AG09319 (cell line): ENCODE results near the gene CDH13.

Source experiments
- DNase-seq: peaks from one replicate; pipeline ENCODE4 v3.0.0-alpha.2; 2010; ENCODE audit warnings: low read depth; ENCODE audit errors: extremely low read depth
- CTCF ChIP-seq: IDR thresholded peaks from 2 replicates; pipeline ENCODE4 v1.5.1; 2011; ENCODE audit warnings: low read depth, mild to moderate bottlenecking, inconsistent platforms, low read length, moderate library complexity

The CDH13 gene

GRCh38 chr16:83746611-83747010 is 1119.8 kb downstream of the CDH13 start:
- TF ChIP-seq CTCF = no peak
- DNase-seq = no peak

GRCh38 chr16:83747936-83748335 is 1121.2 kb downstream of the CDH13 start:
- no peak for TF ChIP-seq CTCF
- no peak for DNase-seq

- no peak for TF ChIP-seq CTCF
Measured at GRCh38 chr16:83755391-83755790, 1128.6 kb downstream of the CDH13 start.

DNA sequence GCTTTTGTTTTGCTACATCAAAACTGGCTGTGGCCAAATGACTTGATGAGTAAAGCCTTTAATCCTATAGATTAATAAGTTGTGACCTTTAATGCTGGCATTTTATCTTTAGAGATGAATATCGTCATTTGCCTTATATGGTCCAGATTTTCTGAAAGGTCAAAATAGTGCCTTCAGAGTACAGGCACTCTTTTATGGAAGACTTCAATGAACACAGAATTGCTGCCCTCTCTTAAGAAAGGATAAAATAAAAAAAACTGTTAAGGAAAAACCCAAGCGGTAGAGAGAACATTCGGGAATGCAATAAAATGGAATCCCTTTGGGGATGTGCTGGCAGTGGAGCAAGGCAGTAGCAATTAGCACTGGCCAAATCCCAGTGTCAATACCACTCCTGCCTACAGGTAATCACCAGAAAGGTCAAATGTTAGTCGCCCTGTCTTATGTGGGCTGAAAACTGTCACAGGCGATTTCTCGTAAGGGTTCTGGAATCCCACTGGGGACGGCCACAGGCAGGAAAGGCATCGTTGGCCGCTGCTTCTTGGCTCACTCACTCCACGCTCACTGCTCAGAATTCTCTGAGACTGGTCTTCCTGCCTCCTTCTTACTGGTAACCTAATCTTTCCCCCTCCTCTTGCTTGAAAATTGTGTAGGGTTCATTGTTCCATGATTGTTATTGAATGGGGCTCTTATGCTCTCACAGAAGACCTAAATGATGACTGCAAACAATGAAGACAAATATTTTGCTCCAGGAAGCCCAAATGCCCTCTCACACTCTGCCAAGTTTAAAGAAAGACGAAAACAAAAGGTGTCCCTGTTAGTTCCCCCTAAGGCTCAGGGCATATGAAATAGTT is 1135.6 kb downstream of the CDH13 start:
- DNase-seq = no peak
- TF ChIP-seq CTCF = no peak

More at GRCh38 chr16:83755391-83755790, 1128.6 kb downstream of the CDH13 start:
- no peak for DNase-seq

GRCh38 chr16:83762992-83763358 is 1136.2 kb downstream of the CDH13 start:
- TF ChIP-seq CTCF = no peak

GRCh38 chr16:83768986-83769385 is 1142.2 kb downstream of the CDH13 start:
- no peak for TF ChIP-seq CTCF
- no peak for DNase-seq

More at GRCh38 chr16:83762992-83763358, 1136.2 kb downstream of the CDH13 start:
- no peak for DNase-seq

- DNase-seq = no peak
- no peak for TF ChIP-seq CTCF
Measured at GRCh38 chr16:83769397-83770008, 1142.7 kb downstream of the CDH13 start.
